ENCODE data around the gene LRRC71. TPM values are rescaled to one million over a fixed set of nuclear protein-coding genes. Genes with fewer than 3 reads are reported as not detected.

LRRC71 gene
- total RNA-seq, 1 experiment from 2014 or later = 0.22 TPM

GRCh38 chr1:156931974-156932710, 11.7 kb downstream of the LRRC71 start (continued):
- TF ChIP-seq PRDM15 (CRISPR knock-in tag; IDR thresholded peaks at IDR 0.05) (no peak), ZNF671 (CRISPR knock-in tag; IDR thresholded peaks at IDR 0.05) (no peak), CREB1 (CRISPR knock-in tag; IDR thresholded peaks at IDR 0.05) (no peak)

GRCh38 chr1:156933136-156933535, 12.7 kb downstream of the LRRC71 start:
- ChIA-PET CTCF (interaction anchor here (0.9 to 2.1 kb wide), 7 partner anchors 13 to 207 kb away, joined by 3 to 7 read pairs (median 4); no protein-coding TSS in a partner anchor), POLR2A (interaction anchor here (0.6 kb wide), 1 partner anchor 222 kb away, joined by 3 read pairs; no protein-coding TSS in a partner anchor)
- Mint-ChIP-seq H3K27ac (no peak overlapping the region; the same call in 1 of the 2 replicates), H3K4me1 (peaks cover 17% of the 10 kb centered on the region), H3K4me3 (no peak overlapping the region), H3K9me3 (no peaks in the 10 kb centered on the region), H3K36me3 (peaks cover 6% of the 10 kb centered on the region; the same call in 1 of the 2 replicates), H3K27me3 (ENCODE audit: low read depth) (peaks cover 34% of the 10 kb centered on the region)
- TF ChIP-seq HMGA2 (CRISPR knock-in tag; IDR thresholded peaks at IDR 0.05) = no peak
- no peak; the same call in 1 of the 2 replicates for ATAC-seq
- no peak for DNase-seq (ENCODE audit: low spot score)

- H3K4me3 Mint-ChIP-seq = no peak overlapping the region
Observed at GRCh38 chr1:156935505-156936128, 15.2 kb downstream of the LRRC71 start.

More at GRCh38 chr1:156935505-156936128, 15.2 kb downstream of the LRRC71 start:
- TF ChIP-seq MAX (CRISPR knock-in tag; IDR thresholded peaks at IDR 0.05) = no peak
- TF ChIP-seq AFF4 (CRISPR knock-in tag; IDR thresholded peaks at IDR 0.05; ENCODE audit: borderline replicate concordance) = no peak
- no peak for TF ChIP-seq ZNF263 (CRISPR knock-in tag; IDR thresholded peaks at IDR 0.05; ENCODE audit: low read depth)
- no peak for TF ChIP-seq RORB (CRISPR knock-in tag; IDR thresholded peaks at IDR 0.05)
- TF ChIP-seq CDX4 (CRISPR knock-in tag; IDR thresholded peaks at IDR 0.05; ENCODE audit: borderline replicate concordance) = no peak
- ChIA-PET CTCF (interaction anchor here (1.0 to 1.4 kb wide), 2 partner anchors 15 to 139 kb away, joined by 3 to 6 read pairs; partner anchors contain the start of gene LRRC71), POLR2A (no interaction called here)
- Mint-ChIP-seq H3K4me1 (peaks cover 17% of the 10 kb centered on the region), H3K27me3 (ENCODE audit: low read depth) (peaks cover 10% of the 10 kb centered on the region), H3K9me3 (no peaks in the 10 kb centered on the region), H3K36me3 (peaks cover 23% of the 10 kb centered on the region; the same call in 1 of the 2 replicates), H3K27ac (no peak overlapping the region)
- DNase-seq (ENCODE audit: low spot score) (no peak), ATAC-seq (peak; percentile 34)
